Left renal pelvis (tissue), 4 donors: Measurements from ENCODE around the gene BCAN. TPM values are rescaled to one million over a fixed set of nuclear protein-coding genes. Genes with fewer than 3 reads are reported as not detected.

Source experiments
- DNase-seq, 4 donors: peaks; one replicate each; pipeline ENCODE4 v3.0.0-alpha.2; 2013; ENCODE audit warnings: low read depth in 4 of 4, low spot score in 3 of 4
- polyA plus RNA-seq, 4 donors: library from polyadenylated mRNA; unstranded; fragments of 120-200 nt; gene quantifications; one replicate each; pipeline ENCODE4 v1.2.1, GENCODE V29; 2013; ENCODE audit not compliant: insufficient read length in 4 of 4

The BCAN gene
- polyA plus RNA-seq, 4 donors, result 0.21 to 0.82 (median 0.36) TPM

- DNase-seq, result no peak
These were observed 540 bp downstream of the BCAN start for GRCh38 chr1:156642265-156643048.

GRCh38 chr1:156643049-156643777 lies 1.3 kb downstream of the BCAN start:
- no peak for DNase-seq

- no peak for DNase-seq
These were observed 1.8 kb downstream of the BCAN start for GRCh38 chr1:156643778-156644092.

- DNase-seq, result no peak
These were observed 2.2 kb downstream of the BCAN start for GRCh38 chr1:156644146-156644545.

GRCh38 chr1:156644640-156645039 lies 2.7 kb downstream of the BCAN start:
- DNase-seq, result no peak

GRCh38 chr1:156645056-156645455 lies 3.1 kb downstream of the BCAN start:
- DNase-seq, result no peak

GRCh38 chr1:156645666-156646065 lies 3.7 kb downstream of the BCAN start:
- no peak for DNase-seq

GRCh38 chr1:156646738-156647211 lies 4.9 kb downstream of the BCAN start:
- no peak for DNase-seq

- DNase-seq, result no peak
These were observed 5.4 kb downstream of the BCAN start for GRCh38 chr1:156647351-156647750.

- DNase-seq, result no peak
These were observed 6.6 kb downstream of the BCAN start for GRCh38 chr1:156648496-156648895.

- DNase-seq, result no peak
These were observed 7.0 kb downstream of the BCAN start for GRCh38 chr1:156648951-156649350.

GRCh38 chr1:156652131-156652991 lies 10.4 kb downstream of the BCAN start:
- DNase-seq, result no peak

GRCh38 chr1:156652992-156653355 lies 11.1 kb downstream of the BCAN start:
- no peak for DNase-seq

GRCh38 chr1:156654700-156655099 lies 12.8 kb downstream of the BCAN start:
- DNase-seq, result no peak

- DNase-seq, result no peak
These were observed 13.4 kb downstream of the BCAN start for GRCh38 chr1:156655151-156655903.

GRCh38 chr1:156655904-156656516 lies 14.1 kb downstream of the BCAN start:
- no peak for DNase-seq

- no peak for DNase-seq
These were observed 15.2 kb downstream of the BCAN start for GRCh38 chr1:156656806-156657740.

- DNase-seq, result no peak
These were observed 15.9 kb downstream of the BCAN start for GRCh38 chr1:156657741-156658319.

- no peak for DNase-seq
These were observed 16.6 kb downstream of the BCAN start for GRCh38 chr1:156658496-156658895.
